HG02623 (cell line): Measurements from ENCODE around the gene RALGPS2.
"Not testable (repeated sequence)": the region's sequence is repeated elsewhere in the genome, so short reads cannot be mapped to it uniquely, and the experiment has no call there.

Experiments used
- ATAC-seq: cut with Tn5 transposase; IDR thresholded peaks from one replicate; pipeline ENCODE4 v1.9.1; 2021; ENCODE audit warnings: moderate library complexity; ENCODE audit not compliant: unreplicated experiment

The RALGPS2 gene

GRCh38 chr1:178776553-178776952, 51.5 kb downstream of the RALGPS2 start:
- no peak for ATAC-seq

DNA sequence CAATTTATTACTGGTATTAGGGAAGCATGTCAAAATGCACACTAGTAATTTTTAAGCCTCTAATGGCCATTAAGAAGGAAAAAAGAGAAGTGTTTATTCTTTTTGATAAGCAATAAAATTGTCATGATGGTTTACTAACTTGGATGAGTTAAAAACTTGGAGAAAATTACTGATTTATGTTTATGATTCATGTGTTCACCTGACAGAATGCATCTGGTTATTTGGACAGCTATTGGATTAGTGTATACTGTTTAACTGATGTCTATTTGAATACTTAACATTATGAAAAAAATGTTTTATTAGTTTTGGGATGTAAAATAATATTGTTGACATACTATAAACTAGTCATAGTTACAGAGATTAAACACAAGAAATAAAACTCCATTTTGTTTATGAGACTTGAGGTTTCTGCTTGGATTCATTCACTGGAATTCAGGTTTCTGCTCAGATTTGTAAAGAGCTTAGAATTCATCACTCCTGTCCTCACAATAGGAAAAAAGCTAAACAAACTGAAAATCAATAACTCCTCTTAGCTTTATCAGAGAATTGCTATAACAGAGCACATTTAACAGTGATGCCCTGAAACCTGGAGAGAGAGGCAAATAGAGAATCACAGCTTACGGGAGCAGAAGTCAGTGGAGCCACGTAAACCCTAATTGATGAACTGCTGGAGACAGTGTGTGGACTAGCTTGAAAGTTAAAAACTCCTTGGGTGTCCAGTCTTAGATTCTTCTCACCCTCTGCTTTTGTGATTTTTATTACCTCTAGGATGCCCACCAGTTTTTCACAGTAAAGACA, 56.7 kb downstream of the RALGPS2 start:
- ATAC-seq: no peak

DNA sequence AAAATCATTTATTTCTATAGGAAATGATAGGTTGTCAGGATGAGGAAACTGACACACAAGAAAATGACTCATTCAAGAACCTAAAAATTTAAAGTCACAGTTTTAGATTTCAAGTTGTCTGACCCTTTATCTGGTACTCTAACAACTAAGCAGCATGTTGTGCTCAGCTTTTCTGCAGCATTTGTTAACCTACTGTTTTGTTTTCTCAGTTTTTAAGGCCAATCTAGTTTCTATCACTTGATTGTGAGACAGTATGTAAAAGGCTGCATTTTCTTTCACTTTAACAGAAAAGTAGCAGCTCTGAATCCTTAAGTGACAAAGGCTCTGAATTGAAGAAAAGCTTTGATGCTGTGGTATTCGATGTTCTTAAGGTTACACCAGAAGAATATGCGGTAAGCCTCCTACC, 59.1 kb downstream of the RALGPS2 start:
- ATAC-seq: no peak

- no peak for ATAC-seq
These were observed 67.3 kb downstream of the RALGPS2 start for GRCh38 chr1:178792394-178792793.

DNA sequence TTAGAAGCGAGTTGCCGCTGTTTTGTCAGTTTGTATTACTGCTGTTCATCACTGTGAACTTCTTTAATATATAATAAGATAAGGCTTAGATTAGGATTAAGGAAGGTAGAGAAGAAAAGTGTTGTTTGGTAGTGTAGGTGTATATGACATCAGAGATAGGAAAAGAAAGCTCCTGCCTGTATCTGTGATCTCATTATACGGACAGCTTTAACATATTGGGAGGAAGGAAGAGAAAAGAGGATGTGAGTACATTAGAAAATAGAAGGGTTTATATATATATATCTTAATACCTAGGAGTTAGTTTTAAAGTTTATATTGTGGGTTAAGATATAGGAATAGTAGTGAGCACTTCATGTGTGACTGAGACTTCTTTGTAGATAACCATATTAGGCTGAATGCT, 71.0 kb downstream of the RALGPS2 start:
- no peak for ATAC-seq

- no peak for ATAC-seq
These were observed 72.5 kb downstream of the RALGPS2 start for GRCh38 chr1:178797590-178797989.

DNA sequence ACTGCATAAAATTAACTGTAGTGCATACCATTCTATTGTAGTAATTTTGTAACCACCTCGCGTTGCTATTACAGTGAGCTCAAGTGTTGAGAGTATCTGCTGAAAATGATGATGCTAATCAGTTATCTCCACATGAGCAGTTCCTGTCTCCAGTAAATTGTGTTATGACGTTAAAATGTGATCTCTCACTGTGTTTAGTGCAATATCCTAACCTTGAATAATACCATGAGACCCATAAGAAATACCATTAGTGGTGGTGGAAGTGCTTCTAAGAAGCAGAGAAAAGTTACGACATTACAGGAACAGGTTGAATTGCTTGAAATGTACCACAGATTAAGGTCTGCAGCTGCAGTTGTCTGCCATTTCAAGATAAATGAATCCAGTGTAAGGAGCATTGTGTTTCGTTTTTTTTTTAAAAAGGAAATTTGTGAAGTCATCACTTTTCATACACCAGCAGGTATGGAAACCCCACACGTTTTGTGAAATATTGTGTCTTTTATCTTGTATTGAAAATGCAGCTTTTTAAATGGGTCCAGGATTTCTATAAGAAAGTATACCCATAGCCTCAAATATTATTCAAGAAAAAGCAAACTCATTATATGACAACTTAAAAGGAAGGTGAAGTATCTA, 73.3 kb downstream of the RALGPS2 start:
- ATAC-seq: no peak

DNA sequence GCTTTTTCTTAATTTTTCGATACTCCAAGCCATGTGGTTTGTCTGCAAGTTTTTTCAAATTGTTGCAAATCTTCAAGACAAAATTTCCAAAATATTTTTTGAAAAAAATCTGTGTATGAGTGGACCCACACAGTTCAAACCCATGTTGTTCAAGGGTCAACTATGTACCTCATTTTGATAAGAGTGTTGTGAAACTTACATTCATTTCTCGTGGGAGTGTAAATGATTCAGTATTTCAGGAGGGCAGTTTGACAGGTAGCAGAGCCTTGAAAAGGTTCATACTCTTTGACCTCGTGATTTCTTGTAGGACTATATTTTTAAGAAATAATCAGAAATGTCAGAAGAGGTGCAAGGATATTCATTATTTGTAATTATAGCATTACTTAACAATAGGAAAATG, 77.8 kb downstream of the RALGPS2 start:
- no peak for ATAC-seq

DNA sequence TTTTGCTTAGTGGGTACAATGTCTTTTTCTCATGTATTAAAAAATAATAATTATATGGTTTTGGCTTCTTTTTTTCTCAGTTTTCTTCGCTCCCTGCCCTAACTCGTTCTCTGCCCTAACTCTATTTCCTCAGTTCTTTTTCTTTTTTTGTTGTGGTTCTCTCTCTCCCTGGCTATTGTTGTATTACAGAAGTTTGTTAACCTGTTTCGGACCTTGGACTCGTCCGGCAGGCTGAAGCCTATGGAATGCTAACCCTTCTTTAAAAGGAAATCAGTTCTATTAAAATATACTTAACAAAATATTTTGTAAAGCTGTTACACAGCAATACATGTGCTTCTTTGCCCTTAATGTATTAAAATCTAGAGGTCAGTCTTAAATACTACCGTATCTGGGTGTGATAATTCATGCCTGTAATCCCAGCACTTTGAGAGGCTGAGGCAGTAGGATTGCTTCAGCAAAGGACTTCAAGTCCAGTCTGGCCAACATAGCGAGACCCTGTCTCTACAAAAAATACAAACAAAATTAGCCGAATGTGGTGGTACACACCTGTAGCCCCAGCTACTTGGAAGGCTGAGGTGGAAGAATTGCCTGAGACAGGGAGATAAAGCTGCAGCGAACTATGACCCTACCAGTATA, 81.7 kb downstream of the RALGPS2 start:
- ATAC-seq: no peak

DNA sequence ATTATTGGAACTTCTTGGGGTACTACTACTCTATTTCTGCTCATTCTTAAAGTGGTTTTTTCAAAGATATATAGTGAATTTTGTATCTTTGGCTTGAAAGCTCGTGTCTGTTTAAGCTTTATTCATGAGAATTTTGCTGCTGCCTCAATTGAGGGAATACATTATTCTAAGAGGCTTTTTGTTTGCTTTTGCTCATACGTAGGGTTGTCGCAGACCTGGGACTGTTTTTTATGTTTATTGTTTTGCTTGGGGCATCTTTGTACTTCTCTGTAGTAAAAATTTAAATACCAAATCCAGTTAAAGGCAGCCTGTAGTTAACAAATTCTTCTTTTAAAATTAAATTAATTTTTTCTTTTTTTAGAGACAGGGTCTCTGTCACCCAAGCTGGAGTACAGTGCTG, 83.5 kb downstream of the RALGPS2 start:
- no peak for ATAC-seq

DNA sequence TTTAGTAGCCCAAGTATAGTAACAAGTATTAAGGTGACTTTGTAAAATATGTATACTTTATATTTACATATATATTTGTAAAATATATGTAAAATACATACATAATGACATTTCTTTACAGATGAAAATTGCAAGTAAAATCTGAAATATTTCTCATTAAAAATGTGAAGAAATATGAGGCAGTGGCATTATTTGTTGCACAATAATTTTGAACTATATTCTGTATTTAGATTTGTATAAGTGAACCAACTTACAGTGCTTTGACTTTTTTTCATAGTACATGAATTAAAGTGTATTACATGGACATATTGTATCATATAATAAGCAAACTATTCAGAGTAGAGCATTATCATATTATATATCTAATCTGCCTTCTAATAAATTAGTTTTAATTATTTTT, 85.5 kb downstream of the RALGPS2 start:
- ATAC-seq: no peak

DNA sequence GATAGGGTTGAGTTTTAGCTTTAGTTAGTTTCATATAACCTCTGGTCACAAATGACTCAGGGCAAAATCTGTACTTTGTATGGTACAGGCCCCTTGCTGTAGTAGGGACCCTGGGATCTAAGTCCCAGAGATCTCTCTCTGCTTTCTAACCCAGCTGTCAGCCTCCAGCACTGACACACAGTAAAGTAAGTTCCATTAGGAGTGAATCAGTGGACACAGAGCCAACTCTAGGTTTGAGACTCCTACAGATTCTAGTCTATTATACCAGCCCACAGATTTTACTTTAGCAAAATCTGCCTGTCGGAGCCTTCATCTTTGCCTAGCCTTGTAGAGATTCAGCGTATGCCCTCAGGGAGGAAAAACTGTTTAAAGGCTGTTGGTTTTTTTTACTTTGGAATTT, 93.4 kb downstream of the RALGPS2 start:
- no peak for ATAC-seq

GRCh38 chr1:178819123-178819522, 94.1 kb downstream of the RALGPS2 start:
- no peak for ATAC-seq

GRCh38 chr1:178821134-178821866, 96.3 kb downstream of the RALGPS2 start:
- ATAC-seq: no peak

DNA sequence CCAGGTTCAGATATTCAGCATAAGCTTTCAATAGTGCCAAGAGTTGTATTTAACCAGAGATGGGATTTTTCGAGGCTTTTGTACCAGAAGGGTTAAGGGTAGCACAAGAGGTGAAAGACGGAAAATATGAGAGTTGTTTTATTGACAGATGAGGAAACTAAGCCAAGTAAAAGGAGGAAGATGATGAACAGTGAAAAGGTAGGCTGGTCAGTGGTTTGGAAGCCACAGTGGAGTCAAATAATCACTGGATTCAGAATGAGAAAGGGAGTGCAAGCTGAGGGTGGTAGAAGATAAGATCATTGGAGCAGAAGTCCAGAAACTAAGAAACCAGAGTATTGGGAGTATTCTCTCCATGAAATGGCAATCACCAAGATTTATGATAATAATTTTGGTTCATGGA, 100.1 kb downstream of the RALGPS2 start:
- ATAC-seq: no peak

DNA sequence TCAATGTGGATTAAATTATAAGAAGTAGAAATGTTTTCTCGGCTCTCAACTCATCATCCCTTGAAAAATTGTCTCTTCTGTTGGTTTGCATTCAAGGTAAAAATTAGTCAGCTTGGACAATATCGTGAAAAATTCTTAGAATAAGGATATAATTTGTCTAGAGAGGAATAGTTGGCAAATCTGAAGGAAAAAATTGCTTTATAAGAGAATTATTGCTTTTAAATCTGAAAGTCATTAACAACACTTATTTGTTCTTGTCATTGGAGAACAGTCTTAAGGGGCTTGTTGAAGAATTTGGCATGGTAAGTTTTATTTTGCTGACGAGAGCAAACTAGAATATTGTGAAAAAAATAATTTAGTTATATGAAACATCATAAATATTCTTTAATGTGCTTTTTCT, 119.4 kb downstream of the RALGPS2 start:
- no peak for ATAC-seq

- ATAC-seq: no peak
These were observed 121.3 kb downstream of the RALGPS2 start for GRCh38 chr1:178846306-178846705.

- ATAC-seq: no peak
These were observed 122.4 kb downstream of the RALGPS2 start for GRCh38 chr1:178847396-178847849.

GRCh38 chr1:178847919-178848318, 122.9 kb downstream of the RALGPS2 start:
- ATAC-seq: not testable (repeated sequence)

DNA sequence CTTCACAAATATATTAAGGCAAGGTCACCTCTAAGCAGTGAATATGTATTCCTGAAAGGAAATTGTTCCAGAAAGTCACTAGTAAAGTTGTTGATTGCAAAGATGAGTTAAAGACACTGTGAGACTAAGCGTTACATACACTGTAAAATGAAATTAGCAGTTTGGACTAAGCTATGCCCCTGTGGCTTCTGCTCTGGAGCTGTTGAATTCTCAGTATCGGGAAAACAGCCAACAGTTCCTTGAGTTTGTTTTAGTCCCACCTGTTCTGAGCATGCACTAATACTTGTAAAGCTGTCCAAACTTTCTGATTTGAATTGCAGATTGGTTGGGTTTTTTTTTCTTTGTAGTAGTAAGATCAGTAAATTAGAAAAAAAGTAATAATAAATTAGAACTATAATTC, 124.9 kb downstream of the RALGPS2 start:
- no peak for ATAC-seq

DNA sequence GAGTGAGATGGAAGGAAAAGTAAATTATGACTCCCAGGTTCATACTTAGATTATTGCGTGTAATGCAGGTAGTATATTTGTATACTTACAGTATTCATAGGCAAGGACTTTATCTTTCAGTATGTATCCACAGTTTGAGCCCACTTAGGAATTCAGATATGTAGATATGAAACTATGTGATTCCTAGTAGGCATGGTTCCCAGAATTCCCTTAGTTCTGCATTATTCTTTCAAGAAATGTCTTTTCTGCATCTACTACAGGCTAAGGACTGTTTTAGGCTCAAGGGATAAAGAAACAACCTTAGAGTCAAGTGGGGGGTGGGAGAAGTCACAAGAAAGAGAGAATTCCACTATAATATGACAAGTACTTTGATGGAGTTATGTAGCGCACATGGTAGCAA, 132.1 kb downstream of the RALGPS2 start:
- ATAC-seq: no peak
